BJ (cell line): ENCODE measurements around the gene ONECUT3. TPM values are rescaled to one million over a fixed set of nuclear protein-coding genes. Genes with fewer than 3 reads are reported as not detected.

Experiments
- CTCF ChIA-PET: fragments of 350-600 bp; formaldehyde crosslinking; extraction: SDS; loops from one replicate; lab custom pipeline; 2021; ENCODE audit warnings: antibody characterized with exemption, inconsistent platforms; lab: Yijun Ruan, JAX
- POLR2A ChIA-PET: fragments of 300-600 bp; sonication (Branson Sonifier 250); formaldehyde crosslinking; extraction: SDS; loops from one replicate; lab custom pipeline; 2021; ENCODE audit warnings: antibody characterized with exemption; lab: Charles Lee
- DNase-seq: peaks from one replicate; pipeline ENCODE4 v3.0.0-alpha.2; 2011; ENCODE audit warnings: low read depth
- H3K27me3 ChIP-seq: 2 replicates; pipeline ENCODE4 v1.6.0; 2011; ENCODE audit warnings: low read length; ENCODE audit not compliant: control insufficient read depth, insufficient read depth
- H3K36me3 ChIP-seq: 2 replicates; pipeline ENCODE4 v1.5.1; 2011; ENCODE audit warnings: low read length; ENCODE audit not compliant: control insufficient read depth, insufficient read depth
- H3K4me3 ChIP-seq: 2 replicates; pipeline ENCODE4 v1.5.1; 2011; ENCODE audit warnings: low read depth, mild to moderate bottlenecking, control low read depth, low read length
- CTCF ChIP-seq: IDR thresholded peaks from 2 replicates; pipeline ENCODE4 v1.5.1; 2011; ENCODE audit warnings: low read depth, mild to moderate bottlenecking, control low read depth, inconsistent platforms, low read length, moderate library complexity; ENCODE audit not compliant: insufficient read depth
- polyA plus RNA-seq: library from polyadenylated mRNA; depleted of rRNA; stranded (reverse); fragments of >200 nt; gene quantifications from 2 replicates; pipeline ENCODE4 v1.2.3, GENCODE V29; 2011

ONECUT3 gene
- polyA plus RNA-seq, 1 experiment: not detected

GRCh38 chr19:1806184-1807029 lies 53.1 kb downstream of the ONECUT3 start:
- no peak for DNase-seq
- no peak for TF ChIP-seq CTCF
- CTCF ChIA-PET: interaction anchor here (1.2 to 2.2 kb wide), 3 partner anchors 10 to 134 kb away, joined by 4 to 8 read pairs (median 4); no protein-coding TSS in a partner anchor

GRCh38 chr19:1807030-1807694 lies 53.9 kb downstream of the ONECUT3 start:
- ChIA-PET POLR2A (no interaction called here), CTCF (interaction anchor here (1.0 to 2.2 kb wide), 3 partner anchors 18 to 135 kb away, joined by 3 to 8 read pairs (median 4); no protein-coding TSS in a partner anchor)
- TF ChIP-seq CTCF: no peak
- DNase-seq: no peak
- H3K27me3 ChIP-seq: no peaks in the 10 kb centered on the region
- no peak overlapping the region for H3K4me3 ChIP-seq
- H3K36me3 ChIP-seq: peaks cover 4% of the 10 kb centered on the region; the same call in 1 of the 2 replicates

More at GRCh38 chr19:1806184-1807029, 53.1 kb downstream of the ONECUT3 start:
- no peak overlapping the region for H3K4me3 ChIP-seq
- H3K36me3 ChIP-seq: peaks cover 4% of the 10 kb centered on the region; the same call in 1 of the 2 replicates
- POLR2A ChIA-PET: no interaction called here
- H3K27me3 ChIP-seq: no peaks in the 10 kb centered on the region

GRCh38 chr19:1807695-1808394 lies 54.5 kb downstream of the ONECUT3 start:
- no peak for DNase-seq
- Histone ChIP-seq H3K4me3 (no peak overlapping the region), H3K27me3 (no peaks in the 10 kb centered on the region), H3K36me3 (peaks cover 4% of the 10 kb centered on the region; the same call in 1 of the 2 replicates)
- no peak for TF ChIP-seq CTCF
- ChIA-PET CTCF (interaction anchor here (1.0 to 1.1 kb wide), 2 partner anchors 19 to 31 kb away, joined by 3 read pairs; no protein-coding TSS in a partner anchor), POLR2A (no interaction called here)

DNA sequence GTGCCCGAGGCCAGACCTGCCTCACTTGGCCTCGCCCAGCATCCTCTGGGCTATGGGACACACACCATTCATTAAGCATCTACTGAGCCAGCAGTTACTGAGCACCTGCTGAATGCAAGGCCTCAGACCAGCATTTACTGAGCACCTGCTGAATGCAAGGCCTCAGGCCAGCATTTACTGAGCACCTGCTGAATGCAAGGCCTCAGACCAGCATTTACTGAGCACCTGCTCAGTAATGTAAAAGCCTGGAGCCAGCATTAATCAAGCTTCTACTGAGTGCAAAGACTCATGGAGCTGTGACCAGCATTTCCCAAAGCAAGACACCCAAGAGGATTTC lies 55.1 kb downstream of the ONECUT3 start:
- Histone ChIP-seq H3K27me3 (no peaks in the 10 kb centered on the region), H3K36me3 (peaks cover 4% of the 10 kb centered on the region; the same call in 1 of the 2 replicates), H3K4me3 (no peak overlapping the region)
- TF ChIP-seq CTCF: no peak
- CTCF ChIA-PET: interaction anchor here (1.0 to 1.1 kb wide), 2 partner anchors 20 to 31 kb away, joined by 3 read pairs; no protein-coding TSS in a partner anchor
- no peak for DNase-seq
- POLR2A ChIA-PET: no interaction called here
